HG03196 (cell line): ENCODE measurements around the gene DGUOK.
"Not testable (repeated sequence)": the region's sequence is repeated elsewhere in the genome, so short reads cannot be mapped to it uniquely, and the experiment has no call there.

Experiments
- ATAC-seq: cut with Tn5 transposase; IDR thresholded peaks from one replicate; pipeline ENCODE4 v1.9.1; 2021; ENCODE audit not compliant: unreplicated experiment

The DGUOK gene

GRCh38 chr2:73899801-73900336, 26.8 kb upstream of the DGUOK start:
- no peak for ATAC-seq

- no peak for ATAC-seq
Observed at GRCh38 chr2:73901143-73901542, 25.5 kb upstream of the DGUOK start.

- ATAC-seq: no peak
Observed at GRCh38 chr2:73902284-73902683, 24.4 kb upstream of the DGUOK start.

- no peak for ATAC-seq
Observed at GRCh38 chr2:73903313-73903712, 23.4 kb upstream of the DGUOK start.

- not testable (repeated sequence) for ATAC-seq
Observed at GRCh38 chr2:73903949-73904613, 22.6 kb upstream of the DGUOK start.

GRCh38 chr2:73904952-73905351, 21.7 kb upstream of the DGUOK start:
- no peak for ATAC-seq

GRCh38 chr2:73906847-73907505, 19.7 kb upstream of the DGUOK start:
- ATAC-seq: no peak

GRCh38 chr2:73907840-73908452, 18.7 kb upstream of the DGUOK start:
- ATAC-seq: no peak

- ATAC-seq: no peak
Observed at GRCh38 chr2:73908689-73909652, 17.7 kb upstream of the DGUOK start.

- ATAC-seq: no peak
Observed at GRCh38 chr2:73910873-73911547, 15.7 kb upstream of the DGUOK start.

GRCh38 chr2:73911548-73912208, 15.0 kb upstream of the DGUOK start:
- ATAC-seq: no peak

GRCh38 chr2:73913414-73914054, 13.1 kb upstream of the DGUOK start:
- ATAC-seq: no peak

GRCh38 chr2:73914667-73915066, 12.0 kb upstream of the DGUOK start:
- ATAC-seq: no peak

GRCh38 chr2:73915437-73915993, 11.2 kb upstream of the DGUOK start:
- no peak for ATAC-seq

- ATAC-seq: no peak
Observed at GRCh38 chr2:73916666-73917065, 10.0 kb upstream of the DGUOK start.

- no peak for ATAC-seq
Observed at GRCh38 chr2:73917296-73917695, 9.4 kb upstream of the DGUOK start.

GRCh38 chr2:73917696-73918207, 8.9 kb upstream of the DGUOK start:
- no peak for ATAC-seq

- no peak for ATAC-seq
Observed at GRCh38 chr2:73918856-73919255, 7.8 kb upstream of the DGUOK start.
